DOHH2 (cell line): ENCODE measurements around the gene DCLK1.

ENCODE experiments used
- H3F3A ChIP-seq: fragments of 200-600 bp; sonication (generic), shearing (Covaris generic); 2 replicates; pipeline ENCODE4 v1.6.0; 2016; ENCODE audit warnings: antibody characterized with exemption, mild to moderate bottlenecking; ENCODE audit not compliant: control insufficient read depth, insufficient read depth
- H3K27ac ChIP-seq: fragments of 200-600 bp; sonication (generic); 2 replicates; pipeline ENCODE4 v1.5.1; 2014; ENCODE audit warnings: low read depth, mild to moderate bottlenecking, low read length, moderate library complexity
- H3K27me3 ChIP-seq: fragments of 200-600 bp; sonication (generic); 2 replicates; pipeline ENCODE4 v1.6.1; 2014; ENCODE audit warnings: mild to moderate bottlenecking, low read length, mixed read lengths; ENCODE audit not compliant: control insufficient read depth
- H3K36me3 ChIP-seq: fragments of 200-600 bp; sonication (generic); 2 replicates; pipeline ENCODE4 v1.6.1; 2014; ENCODE audit warnings: mild to moderate bottlenecking, low read length, moderate library complexity, mixed read lengths; ENCODE audit not compliant: control insufficient read depth
- H3K4me1 ChIP-seq: fragments of 200-600 bp; sonication (generic); 2 replicates; pipeline ENCODE4 v1.6.1; 2014; ENCODE audit warnings: mild to moderate bottlenecking, low read length, mixed read lengths; ENCODE audit not compliant: control insufficient read depth
- H3K4me2 ChIP-seq: fragments of 200-600 bp; sonication (generic); 2 replicates; pipeline ENCODE4 v1.6.0; 2014; ENCODE audit warnings: mild to moderate bottlenecking, low read length, moderate library complexity
- H3K4me3 ChIP-seq: fragments of 200-600 bp; sonication (generic); 2 replicates; pipeline ENCODE4 v1.5.1; 2014; ENCODE audit warnings: mild to moderate bottlenecking, low read length, mixed read lengths
- H3K79me2 ChIP-seq: fragments of 200-600 bp; sonication (generic); 2 replicates; pipeline ENCODE4 v1.6.1; 2014; ENCODE audit warnings: mild to moderate bottlenecking, low read length, mixed read lengths; ENCODE audit not compliant: control insufficient read depth
- H3K9me2 ChIP-seq: fragments of 200-600 bp; sonication (generic); replicated peaks from 2 replicates; pipeline ENCODE4 v1.6.1; 2014; ENCODE audit warnings: mild to moderate bottlenecking, low read length, mixed read lengths; ENCODE audit not compliant: control insufficient read depth
- H3K9me3 ChIP-seq: fragments of 200-600 bp; sonication (generic); 2 replicates; pipeline ENCODE4 v1.6.1; 2014; ENCODE audit warnings: antibody characterized with exemption, low read length, mixed read lengths; ENCODE audit not compliant: control insufficient read depth, insufficient read depth
- H4K20me1 ChIP-seq: fragments of 200-600 bp; sonication (generic); 2 replicates; pipeline ENCODE4 v1.6.0; 2014; ENCODE audit warnings: low read depth, mild to moderate bottlenecking, antibody characterized with exemption, low read length, moderate library complexity; ENCODE audit not compliant: control insufficient read depth, insufficient read depth
- CTCF ChIP-seq: fragments of 200-600 bp; sonication (generic); IDR thresholded peaks from one replicate; pipeline ENCODE4 v1.5.1; 2014; ENCODE audit warnings: antibody characterized with exemption, mild to moderate bottlenecking, low read depth, low read length; ENCODE audit not compliant: poor library complexity, severe bottlenecking
- EZH2phosphoT487 ChIP-seq: fragments of 200-600 bp; sonication (generic); IDR thresholded peaks from 2 replicates; pipeline ENCODE4 v1.6.1; 2017; ENCODE audit warnings: borderline replicate concordance, mild to moderate bottlenecking, antibody characterized with exemption, low read length, moderate library complexity, mixed read lengths

Gene DCLK1

DNA sequence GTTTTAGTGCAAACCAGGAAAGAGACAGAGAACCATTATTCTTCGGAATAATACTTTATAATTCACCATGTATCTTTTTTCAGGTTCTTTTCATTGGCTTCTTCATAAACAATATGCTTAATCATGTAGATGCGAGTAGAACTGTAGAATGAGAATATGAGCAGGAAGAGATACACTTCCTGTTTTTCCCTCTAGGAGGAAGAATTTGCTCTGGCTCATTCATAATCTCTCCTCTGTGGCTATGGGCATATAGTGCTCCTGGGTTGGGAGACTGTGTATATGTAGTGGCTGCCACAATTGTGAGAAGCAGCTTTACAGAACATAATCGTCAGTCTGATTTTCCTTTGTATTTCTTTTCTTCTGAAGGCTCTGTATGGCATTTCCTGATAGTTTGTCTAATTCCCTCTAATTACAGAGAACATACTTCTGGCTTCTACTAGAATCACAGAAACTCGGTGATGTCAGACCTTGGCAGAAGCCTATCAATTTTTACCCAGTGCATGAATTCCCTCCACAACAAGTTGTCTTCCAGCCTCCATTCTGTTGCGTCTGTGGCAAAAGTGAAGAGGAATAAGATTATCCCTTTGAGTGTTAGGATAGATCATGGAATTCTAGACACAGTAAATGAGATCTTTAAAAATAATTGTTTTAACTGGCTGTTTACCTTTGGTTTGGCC is 2.9 kb upstream of the DCLK1 start:
- Histone ChIP-seq H3K27me3 (no peaks in the 10 kb centered on the region), H3K4me3 (no peak overlapping the region), H3K36me3 (no peaks in the 10 kb centered on the region), H3K9me3 (peaks cover 9% of the 10 kb centered on the region; the same call in 1 of the 2 replicates), H3K9me2 (no peaks in the 10 kb centered on the region), H3F3A (no peaks in the 10 kb centered on the region), H3K79me2 (no peaks in the 10 kb centered on the region), H3K4me2 (no peak overlapping the region), H3K4me1 (no peaks in the 10 kb centered on the region), H3K27ac (no peak overlapping the region), H4K20me1 (no peaks in the 10 kb centered on the region)
- TF ChIP-seq EZH2phosphoT487 (no peak), CTCF (no peak)

DNA sequence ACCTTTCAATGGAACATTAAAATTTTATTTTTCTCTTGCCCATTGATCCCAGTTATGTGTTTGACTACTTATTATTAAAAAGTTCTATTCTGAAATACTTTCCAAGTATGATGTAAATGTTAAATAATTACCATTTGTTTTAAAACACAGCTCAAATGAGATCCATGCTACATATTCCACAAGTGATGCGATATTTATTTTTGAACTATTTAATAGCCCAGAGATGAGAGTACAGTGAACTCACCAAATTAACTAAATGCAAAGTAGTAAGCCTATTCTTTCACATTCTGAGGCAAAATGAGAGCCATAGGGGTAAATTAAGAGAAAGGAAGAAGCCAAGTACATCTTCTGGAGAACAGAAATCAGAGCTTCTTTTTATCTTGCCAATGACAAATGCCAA is 1.2 kb upstream of the DCLK1 start:
- H3K79me2 ChIP-seq, result no peaks in the 10 kb centered on the region

GRCh38 chr13:36131931-36132297 is 732 bp upstream of the DCLK1 start:
- H3K9me2 ChIP-seq, result no peaks in the 10 kb centered on the region; the same call in 1 of the 2 replicates
- no peaks in the 10 kb centered on the region for H3F3A ChIP-seq
- no peak for TF ChIP-seq EZH2phosphoT487
- no peak for TF ChIP-seq CTCF
- H3K27me3 ChIP-seq, result no peaks in the 10 kb centered on the region
- no peaks in the 10 kb centered on the region for H3K4me1 ChIP-seq
- H3K4me2 ChIP-seq, result no peak overlapping the region
- H3K27ac ChIP-seq, result no peak overlapping the region
- H3K4me3 ChIP-seq, result no peak overlapping the region
- H4K20me1 ChIP-seq, result no peaks in the 10 kb centered on the region
- H3K9me3 ChIP-seq, result peaks cover 9% of the 10 kb centered on the region; the same call in 1 of the 2 replicates
- H3K79me2 ChIP-seq, result no peaks in the 10 kb centered on the region
- H3K36me3 ChIP-seq, result no peaks in the 10 kb centered on the region

More for the DNA sequence above, 1.2 kb upstream of the DCLK1 start:
- H3K27me3 ChIP-seq, result no peaks in the 10 kb centered on the region
- H4K20me1 ChIP-seq, result no peaks in the 10 kb centered on the region
- no peaks in the 10 kb centered on the region; the same call in 1 of the 2 replicates for H3K9me2 ChIP-seq
- TF ChIP-seq EZH2phosphoT487 (no peak), CTCF (no peak)
- H3K4me1 ChIP-seq, result no peaks in the 10 kb centered on the region
- no peak overlapping the region for H3K4me2 ChIP-seq
- H3K9me3 ChIP-seq, result peaks cover 9% of the 10 kb centered on the region; the same call in 1 of the 2 replicates
- H3K4me3 ChIP-seq, result no peak overlapping the region
- H3K27ac ChIP-seq, result no peak overlapping the region
- H3K36me3 ChIP-seq, result no peaks in the 10 kb centered on the region
- no peaks in the 10 kb centered on the region for H3F3A ChIP-seq
